HPDE6-E6E7 (cell line): ENCODE measurements around the gene PI4K2B.
"Not testable (repeated sequence)": the region's sequence is repeated elsewhere in the genome, so short reads cannot be mapped to it uniquely, and the experiment has no call there.

Experiments used
- DNase-seq: peaks from one replicate; pipeline ENCODE4 v3.0.0; 2011; ENCODE audit warnings: missing footprints; ENCODE audit errors: extremely low spot score

Gene PI4K2B

GRCh38 chr4:25233737-25234389 is at the start of gene PI4K2B:
Gene PI4K2B (plus strand): TSS chr4:25234033. CDS start chr4:25234164, 131 bp downstream.
- peak; percentile 81 for DNase-seq

GRCh38 chr4:25184056-25184455 is 49.8 kb upstream of the PI4K2B start:
- no peak for DNase-seq

GRCh38 chr4:25190407-25190806 is 43.4 kb upstream of the PI4K2B start:
- DNase-seq, result no peak

- no peak for DNase-seq
Observed at GRCh38 chr4:25198713-25199112, 35.1 kb upstream of the PI4K2B start.

- DNase-seq, result no peak
Observed at GRCh38 chr4:25207997-25208396, 25.8 kb upstream of the PI4K2B start.

GRCh38 chr4:25209702-25210101 is 24.1 kb upstream of the PI4K2B start:
- no peak for DNase-seq

- no peak for DNase-seq
Observed at GRCh38 chr4:25211721-25212120, 22.1 kb upstream of the PI4K2B start.

GRCh38 chr4:25212822-25213221 is 21.0 kb upstream of the PI4K2B start:
- DNase-seq, result no peak

- no peak for DNase-seq
Observed at GRCh38 chr4:25213347-25213979, 20.4 kb upstream of the PI4K2B start.

- DNase-seq, result not testable (repeated sequence)
Observed at GRCh38 chr4:25214750-25215149, 19.1 kb upstream of the PI4K2B start.

GRCh38 chr4:25215511-25215910 is 18.3 kb upstream of the PI4K2B start:
- no peak for DNase-seq

- no peak for DNase-seq
Observed at GRCh38 chr4:25221377-25221776, 12.5 kb upstream of the PI4K2B start.

- DNase-seq, result no peak
Observed at GRCh38 chr4:25223802-25224375, 9.9 kb upstream of the PI4K2B start.

- DNase-seq, result no peak
Observed at GRCh38 chr4:25229804-25230203, 4.0 kb upstream of the PI4K2B start.

GRCh38 chr4:25233194-25233593 is 639 bp upstream of the PI4K2B start:
- no peak for DNase-seq

- peak; percentile 59 for DNase-seq
Observed at GRCh38 chr4:25234390-25235370, 847 bp downstream of the PI4K2B start.

- DNase-seq, result no peak
Observed at GRCh38 chr4:25235401-25235800, 1.6 kb downstream of the PI4K2B start.

GRCh38 chr4:25236030-25236429 is 2.2 kb downstream of the PI4K2B start:
- DNase-seq, result not testable (repeated sequence)

- DNase-seq, result no peak
Observed at GRCh38 chr4:25236971-25237370, 3.1 kb downstream of the PI4K2B start.

- DNase-seq, result no peak
Observed at GRCh38 chr4:25238052-25238451, 4.2 kb downstream of the PI4K2B start.

- not testable (repeated sequence) for DNase-seq
Observed at GRCh38 chr4:25239528-25239927, 5.7 kb downstream of the PI4K2B start.

- DNase-seq, result not testable (repeated sequence)
Observed at GRCh38 chr4:25240754-25241210, 6.9 kb downstream of the PI4K2B start.
